HCT116 (cell line): ENCODE measurements around the gene FGF19. TPM values are rescaled to one million over a fixed set of nuclear protein-coding genes. Genes with fewer than 3 reads are reported as not detected.
"Not testable (repeated sequence)": the region's sequence is repeated elsewhere in the genome, so short reads cannot be mapped to it uniquely, and the experiment has no call there.

ENCODE experiments used
- ATAC-seq: fragments of 200-7000 bp; cut with Tn5 transposase; 2 replicates; pipeline ENCODE4 v1.9.1; 2020; ENCODE audit warnings: mild to moderate bottlenecking, moderate library complexity
- BruUV-seq: library from RNA; stranded (reverse); fragments of 400-500 nt; replicated peaks from 2 replicates; lab custom pipeline; 2021; lab: Mats Ljungman, UMichigan
- CTCF ChIA-PET: fragments of 300-600 bp; sonication (Branson Sonifier 250); formaldehyde crosslinking; loops from one replicate; lab custom pipeline; 2021; ENCODE audit warnings: antibody characterized with exemption; lab: Charles Lee
- POLR2A ChIA-PET: fragments of 300-600, 350-600 bp; sonication (Branson Sonifier 250); formaldehyde crosslinking; loops from one replicate; lab custom pipeline; 2021; ENCODE audit warnings: antibody characterized with exemption; lab: Charles Lee
- RAD21 ChIA-PET, 2 experiments: fragments of 300-600 bp; sonication (Branson Sonifier 250); formaldehyde crosslinking; loops; one replicate each; lab custom pipeline; 2023; ENCODE audit warnings: low total read pairs in 2 of 2; ENCODE audit not compliant: uncharacterized antibody in 2 of 2, unreplicated experiment in 2 of 2, low non-redundant PET in 1 of 2; lab: Charles Lee
- DNase-seq: peaks from one replicate; pipeline ENCODE4 v3.0.0-alpha.2; 2010; ENCODE audit warnings: low read depth, low spot score
- H2AFZ ChIP-seq: fragments of 200-600 bp; shearing (Covaris generic), sonication (generic); 2 replicates; pipeline ENCODE4 v1.6.1; 2017; ENCODE audit warnings: low read depth, mixed run types, mixed read lengths, antibody characterized with exemption, low read length; ENCODE audit not compliant: poor library complexity, severe bottlenecking
- H3K27ac ChIP-seq: 2 replicates; pipeline ENCODE4 v1.5.1; 2012; ENCODE audit warnings: low read depth, low read length
- H3K27me3 ChIP-seq: fragments of 200-600 bp; sonication (generic); 2 replicates; pipeline ENCODE4 v1.6.1; 2016; ENCODE audit warnings: mixed run types, low read length, mixed read lengths; ENCODE audit not compliant: insufficient read depth
- H3K36me3 ChIP-seq, 2 experiments: fragments of 200-500 bp in 1 of 2; fragments of 200-600 bp in 1 of 2; sonication (Bioruptor generic) in 1 of 2; sonication (generic) in 1 of 2; 2 replicates each; pipeline versions ENCODE4 v1.5.1 to v1.6.1; 2014 to 2016; ENCODE audit warnings: low read length in 2 of 2, inconsistent platforms in 1 of 2, mixed read lengths in 1 of 2, mixed run types in 1 of 2; ENCODE audit not compliant: insufficient read depth in 2 of 2, control insufficient read depth in 1 of 2
- H3K4me1 ChIP-seq, 2 experiments: fragments of 200-600 bp in 1 of 2; sonication (generic) in 1 of 2; 2 replicates each; pipeline versions ENCODE4 v1.5.1 to v1.6.1; 2012 to 2017; ENCODE audit warnings: low read length in 2 of 2, inconsistent platforms in 1 of 2, mild to moderate bottlenecking in 1 of 2, mixed read lengths in 1 of 2, mixed run types in 1 of 2, moderate library complexity in 1 of 2; ENCODE audit not compliant: insufficient read depth in 2 of 2, control insufficient read depth in 1 of 2
- H3K4me2 ChIP-seq: fragments of 200-600 bp; sonication (generic); 2 replicates; pipeline ENCODE4 v1.6.1; 2017; ENCODE audit warnings: mixed run types, low read length, mixed read lengths
- H3K4me3 ChIP-seq, 2 experiments: fragments of 200-600 bp in 1 of 2; sonication (generic) in 1 of 2; replicated peaks in 1 of 2; 2 replicates each; pipeline ENCODE4 v1.5.1; 2011 to 2016; ENCODE audit warnings: low read length in 2 of 2, control low read depth in 1 of 2, low read depth in 1 of 2, mild to moderate bottlenecking in 1 of 2, mixed read lengths in 1 of 2, mixed run types in 1 of 2
- H3K79me2 ChIP-seq: fragments of 200-600 bp; sonication (generic); 2 replicates; pipeline ENCODE4 v1.6.1; 2017; ENCODE audit warnings: mild to moderate bottlenecking, mixed run types, low read length, moderate library complexity, mixed read lengths; ENCODE audit not compliant: insufficient read depth
- H3K9ac ChIP-seq: fragments of 200-600 bp; sonication (generic); 2 replicates; pipeline ENCODE4 v1.6.1; 2016; ENCODE audit warnings: low read length, mixed read lengths
- H3K9me2 ChIP-seq: fragments of 200-600 bp; sonication (generic), shearing (Covaris generic); 2 replicates; pipeline ENCODE4 v1.6.1; 2017; ENCODE audit warnings: mixed run types, mild to moderate bottlenecking, moderate library complexity; ENCODE audit not compliant: insufficient read depth
- H3K9me3 ChIP-seq, 2 experiments: fragments of 200-500 bp in 1 of 2; fragments of 200-600 bp in 1 of 2; sonication (Bioruptor generic) in 1 of 2; sonication (generic) in 1 of 2; 2 replicates each; pipeline ENCODE4 v1.6.1; 2014 to 2017; ENCODE audit warnings: low read length in 2 of 2, mixed read lengths in 2 of 2, inconsistent platforms in 1 of 2, low read depth in 1 of 2, mild to moderate bottlenecking in 1 of 2, mixed run types in 1 of 2, moderate library complexity in 1 of 2; ENCODE audit not compliant: control insufficient read depth in 1 of 2, insufficient read depth in 1 of 2
- H4K20me1 ChIP-seq: fragments of 200-600 bp; sonication (generic), shearing (Covaris generic); 2 replicates; pipeline ENCODE4 v1.6.1; 2017; ENCODE audit warnings: mixed run types, mild to moderate bottlenecking, moderate library complexity; ENCODE audit not compliant: insufficient read depth
- CBX3 ChIP-seq: IDR thresholded peaks from 2 replicates; pipeline ENCODE4 v1.6.1; 2012; ENCODE audit warnings: low read depth
- EGR1 ChIP-seq: IDR thresholded peaks from 2 replicates; pipeline ENCODE4 v1.6.1; 2012; ENCODE audit warnings: low read depth
- ELF1 ChIP-seq: IDR thresholded peaks from 2 replicates; pipeline ENCODE4 v1.6.1; 2012; ENCODE audit warnings: low read depth, borderline replicate concordance
- EZH2 ChIP-seq: fragments of 200-600 bp; sonication (generic); IDR thresholded peaks from 2 replicates; pipeline ENCODE4 v1.6.1; 2017; ENCODE audit warnings: antibody characterized with exemption, mixed run types
- EZH2phosphoT487 ChIP-seq: fragments of 200-600 bp; IDR thresholded peaks from 2 replicates; pipeline ENCODE4 v1.6.1; 2018; ENCODE audit warnings: antibody characterized with exemption, borderline replicate concordance
- FOSL1 ChIP-seq: IDR thresholded peaks from 2 replicates; pipeline ENCODE4 v1.6.1; 2012; ENCODE audit warnings: low read depth
- JUND ChIP-seq: IDR thresholded peaks from 2 replicates; pipeline ENCODE4 v1.6.1; 2012
- MAX ChIP-seq: IDR thresholded peaks from 2 replicates; pipeline ENCODE4 v1.6.1; 2012
- POLR2A ChIP-seq: IDR thresholded peaks from 2 replicates; pipeline ENCODE4 v1.7.0; 2011; ENCODE audit warnings: borderline replicate concordance; ENCODE audit not compliant: insufficient read depth, insufficient read length; ENCODE audit errors: extremely low read depth
- SP1 ChIP-seq: IDR thresholded peaks from 2 replicates; pipeline ENCODE4 v1.6.1; 2012; ENCODE audit warnings: low read depth
- TCF7L2 ChIP-seq: IDR thresholded peaks from 2 replicates; pipeline ENCODE4 v1.7.0; 2011; ENCODE audit warnings: borderline replicate concordance, inconsistent platforms; ENCODE audit not compliant: insufficient read depth, insufficient read length; ENCODE audit errors: extremely low read depth
- intact Hi-C: fragments of 100-400 bp; cut with micrococcal nuclease; formaldehyde crosslinking; loops from 2 replicates; pipeline ENCODE4 v1.10.0; 2022
- total RNA-seq: library from RNA; stranded (reverse); gene quantifications from one replicate; pipeline ENCODE4 v1.2.1, GENCODE V29; 2021; ENCODE audit not compliant: unreplicated experiment
- TF ChIP-seq, protein P1 (sequence below): IDR thresholded peaks from 2 replicates; pipeline ENCODE4 v1.6.1; 2011; ENCODE audit warnings: mild to moderate bottlenecking, low read length, moderate library complexity; ENCODE audit not compliant: insufficient replicate concordance; ENCODE audit errors: extremely low read depth

The FGF19 gene
- total RNA-seq, 1 experiment from 2014 or later = 37.5 TPM

DNA sequence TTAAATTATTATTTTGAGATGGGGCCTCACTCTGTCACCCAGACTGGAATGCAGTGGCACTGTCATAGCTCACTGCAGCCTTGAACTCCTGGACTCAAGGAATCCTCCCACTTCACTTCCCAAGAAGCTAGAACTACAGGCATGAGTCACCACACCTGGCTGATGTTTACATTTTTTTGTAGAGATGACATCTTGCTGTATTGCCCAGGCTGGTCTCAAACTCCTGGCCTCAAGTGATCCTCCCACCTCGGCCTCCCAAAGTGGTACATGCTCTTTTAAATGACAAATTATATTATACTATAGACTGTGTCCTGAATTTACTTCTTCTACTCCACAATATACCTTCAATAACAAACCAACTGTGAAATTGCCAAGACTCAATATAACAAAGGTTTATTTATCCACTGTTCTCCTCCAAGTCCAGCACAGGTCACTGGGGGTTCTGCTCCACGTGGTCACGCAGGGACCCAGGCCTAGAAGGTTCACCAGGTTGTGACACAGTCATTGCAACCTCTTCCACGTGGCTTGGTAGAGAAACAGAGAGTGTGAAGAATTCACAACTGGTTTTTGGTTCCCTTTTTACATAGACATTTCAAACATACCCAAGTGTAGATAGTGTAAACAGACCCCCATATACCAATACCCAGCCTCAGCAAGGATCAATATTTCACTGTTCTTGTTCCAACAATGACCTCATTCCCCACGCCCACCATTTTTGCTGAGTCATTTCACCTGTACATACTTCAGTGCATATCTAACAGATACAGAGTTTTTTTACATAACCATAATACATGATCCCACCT, 15.7 kb downstream of the FGF19 start:
- DNase-seq, ATAC-seq, H3K9me3 ChIP-seq, CTCF ChIA-PET, H3K9me2 ChIP-seq, H3K36me3 ChIP-seq, H3K4me3 ChIP-seq, H3K9ac ChIP-seq, RAD21 ChIA-PET, POLR2A ChIA-PET, H4K20me1 ChIP-seq, BruUV-seq, H3K27me3 ChIP-seq, H3K79me2 ChIP-seq: not testable (repeated sequence)
- peak overlapping the region; percentile 28 for H3K4me2 ChIP-seq
- intact Hi-C loops = loop anchor here (2.0 to 5.0 kb wide), 2 partner anchors 155 to 504 kb away; no protein-coding TSS in a partner anchor
- peak overlapping the region; percentile 21; the same call in 1 of the 2 replicates for H3K27ac ChIP-seq
- peak; percentile 38 for TF ChIP-seq CBX3
- TF ChIP-seq MAX = peak; percentile 50; the same call in 1 of the 2 replicates
- peak; percentile 53; the same call in 1 of the 2 replicates for TF ChIP-seq EGR1
- peak; percentile 50; the same call in 1 of the 2 replicates for TF ChIP-seq JUND
- peak; percentile 33; the same call in 1 of the 2 replicates for TF ChIP-seq FOSL1
- peak overlapping the region; percentile 77 for H2AFZ ChIP-seq
- peaks cover 18 to 49% of the 10 kb centered on the region in 2 experiments for H3K4me1 ChIP-seq

DNA sequence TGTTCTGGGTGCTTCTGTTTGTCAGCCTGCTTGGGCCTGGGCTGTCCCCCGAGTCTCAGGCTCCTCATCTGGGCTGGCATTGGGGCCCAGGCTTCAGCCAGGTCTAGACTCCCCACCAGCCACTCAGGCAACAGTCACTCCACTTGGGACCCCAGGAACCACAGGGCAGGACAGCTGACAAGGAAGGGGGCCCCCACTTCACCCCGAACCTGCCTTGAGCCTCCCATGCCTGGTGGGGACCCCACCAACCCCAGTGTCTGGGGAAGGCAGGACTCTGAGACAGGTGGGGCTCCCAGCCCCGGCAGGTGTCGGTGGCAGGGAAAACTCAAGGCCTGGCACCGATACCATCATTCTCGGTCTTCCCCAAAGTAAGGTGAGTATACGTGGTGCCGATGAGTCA, 17.0 kb downstream of the FGF19 start:
- Histone ChIP-seq H3K79me2 (no peaks in the 10 kb centered on the region), H3K4me1 (peaks cover 18 to 57% of the 10 kb centered on the region in 2 experiments), H3K27ac (no peak overlapping the region; the same call in 1 of the 2 replicates), H3K27me3 (no peaks in the 10 kb centered on the region), H3K4me3 (no peak overlapping the region), H3K9ac (no peak overlapping the region), H3K9me2 (no peaks in the 10 kb centered on the region), H3K4me2 (no peak overlapping the region), H3K36me3 (no peaks in the 10 kb centered on the region), H2AFZ (no peak overlapping the region), H3K9me3 (peaks cover 0 to 7% of the 10 kb centered on the region in 2 experiments; a peak in 1 of 4 replicates), H4K20me1 (no peaks in the 10 kb centered on the region)
- POLR2A ChIA-PET = no interaction called here
- CTCF ChIA-PET = no interaction called here
- BruUV-seq = no TSS peak
- intact Hi-C loops = loop anchor here (1.0 to 5.0 kb wide), 5 partner anchors 114 to 505 kb away; no protein-coding TSS in a partner anchor
- RAD21 ChIA-PET = no interaction called here
- no peak for DNase-seq
- no peak for ATAC-seq
- TF ChIP-seq SP1 (no peak), EGR1 (no peak), TCF7L2 (no peak), POLR2A (no peak), MAX (no peak), EZH2 (no peak), CBX3 (no peak), EZH2phosphoT487 (no peak), ELF1 (no peak)
- TF ChIP-seq, protein P1, sequence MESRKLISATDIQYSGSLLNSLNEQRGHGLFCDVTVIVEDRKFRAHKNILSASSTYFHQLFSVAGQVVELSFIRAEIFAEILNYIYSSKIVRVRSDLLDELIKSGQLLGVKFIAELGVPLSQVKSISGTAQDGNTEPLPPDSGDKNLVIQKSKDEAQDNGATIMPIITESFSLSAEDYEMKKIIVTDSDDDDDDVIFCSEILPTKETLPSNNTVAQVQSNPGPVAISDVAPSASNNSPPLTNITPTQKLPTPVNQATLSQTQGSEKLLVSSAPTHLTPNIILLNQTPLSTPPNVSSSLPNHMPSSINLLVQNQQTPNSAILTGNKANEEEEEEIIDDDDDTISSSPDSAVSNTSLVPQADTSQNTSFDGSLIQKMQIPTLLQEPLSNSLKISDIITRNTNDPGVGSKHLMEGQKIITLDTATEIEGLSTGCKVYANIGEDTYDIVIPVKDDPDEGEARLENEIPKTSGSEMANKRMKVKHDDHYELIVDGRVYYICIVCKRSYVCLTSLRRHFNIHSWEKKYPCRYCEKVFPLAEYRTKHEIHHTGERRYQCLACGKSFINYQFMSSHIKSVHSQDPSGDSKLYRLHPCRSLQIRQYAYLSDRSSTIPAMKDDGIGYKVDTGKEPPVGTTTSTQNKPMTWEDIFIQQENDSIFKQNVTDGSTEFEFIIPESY = no peak
